ENCODE measurements around the gene TMEM178B.

The TMEM178B gene

GRCh38 chr7:141244435-141244834 is 170.6 kb downstream of the TMEM178B start:
- intact Hi-C loops (cut with DNase I): no loop called here
- no peak for DNase-seq

GRCh38 chr7:141246426-141246825 is 172.6 kb downstream of the TMEM178B start:
- no peak for DNase-seq
- intact Hi-C loops (cut with DNase I): no loop called here

DNA sequence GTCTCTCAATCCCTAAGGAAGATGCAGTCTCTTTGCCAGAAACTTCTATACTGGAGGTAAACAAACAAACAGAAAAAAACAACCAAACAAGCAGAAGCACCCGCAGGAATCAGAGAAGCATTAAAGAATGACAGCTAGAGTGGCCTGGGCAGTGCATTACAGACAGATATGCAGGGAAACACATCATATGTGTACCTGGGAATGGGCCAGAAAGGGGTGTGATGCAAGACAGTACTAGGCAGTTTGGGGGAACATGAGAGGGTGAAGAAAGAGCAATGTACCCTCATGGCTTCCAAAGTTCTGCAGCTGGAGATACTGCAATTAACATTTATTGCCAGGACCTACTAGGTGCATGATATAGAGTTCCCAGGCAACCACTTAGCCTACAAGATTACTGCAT is 177.3 kb downstream of the TMEM178B start:
- intact Hi-C loops (cut with DNase I): loop anchor here (10.0 kb wide), 1 partner anchor 56 kb away; no protein-coding TSS in a partner anchor

DNA sequence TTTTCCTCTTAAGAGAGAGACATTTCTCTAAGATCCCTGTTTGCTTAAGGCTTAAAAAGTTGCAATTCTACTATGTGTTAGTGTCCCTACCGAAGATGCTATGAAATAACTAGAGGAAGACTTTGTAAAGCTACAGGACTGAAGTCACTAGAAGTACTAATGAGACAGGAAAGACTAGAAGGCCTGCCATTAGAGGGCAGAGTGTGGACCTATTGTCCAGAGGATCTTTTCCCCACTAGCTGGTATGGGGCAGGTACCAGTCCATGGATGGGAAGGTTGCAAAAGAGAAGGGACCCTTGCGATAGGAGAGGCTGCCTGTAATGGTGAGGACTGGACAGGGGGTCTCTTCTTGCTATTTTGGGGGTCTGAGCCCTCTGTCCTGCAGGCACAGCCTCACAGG is 178.1 kb downstream of the TMEM178B start:
- DNase-seq: no peak
- intact Hi-C loops (cut with DNase I): loop anchor here (10.0 kb wide), 1 partner anchor 57 kb away; no protein-coding TSS in a partner anchor

More for the DNA sequence above, 177.3 kb downstream of the TMEM178B start:
- DNase-seq: no peak

DNA sequence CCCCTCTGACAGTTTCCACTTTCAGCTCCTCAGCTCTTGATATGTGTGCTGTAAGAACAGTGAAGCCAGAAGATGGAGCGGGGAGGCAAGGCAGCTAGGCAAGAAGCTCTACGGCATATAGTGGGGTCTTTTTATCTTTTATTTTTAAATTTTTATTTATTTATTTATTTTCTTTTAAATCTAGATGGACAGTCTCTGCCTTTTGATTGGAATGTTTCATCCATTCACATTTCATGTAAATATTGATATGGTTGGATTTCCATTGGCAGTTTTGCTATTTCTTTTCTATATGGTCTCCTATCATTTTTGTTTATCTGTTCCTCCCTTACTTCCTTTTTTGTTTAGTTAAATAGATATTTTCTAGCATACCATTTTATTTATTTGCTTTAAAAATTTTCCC is 183.7 kb downstream of the TMEM178B start:
- DNase-seq: no peak
- intact Hi-C loops (cut with DNase I): loop anchor here (10.0 kb wide), 1 partner anchor 63 kb away; no protein-coding TSS in a partner anchor

- no peak for DNase-seq
- intact Hi-C loops (cut with DNase I): loop anchor here (10.0 kb wide), 1 partner anchor 64 kb away; no protein-coding TSS in a partner anchor
Measured at GRCh38 chr7:141258559-141258958, 184.7 kb downstream of the TMEM178B start.

GRCh38 chr7:141262101-141263090 is 188.5 kb downstream of the TMEM178B start:
- DNase-seq: no peak
- intact Hi-C loops (cut with DNase I): loop anchor here (5.0 kb wide), 1 partner anchor 190 kb away; the partner anchor contains the start of gene TMEM178B

DNA sequence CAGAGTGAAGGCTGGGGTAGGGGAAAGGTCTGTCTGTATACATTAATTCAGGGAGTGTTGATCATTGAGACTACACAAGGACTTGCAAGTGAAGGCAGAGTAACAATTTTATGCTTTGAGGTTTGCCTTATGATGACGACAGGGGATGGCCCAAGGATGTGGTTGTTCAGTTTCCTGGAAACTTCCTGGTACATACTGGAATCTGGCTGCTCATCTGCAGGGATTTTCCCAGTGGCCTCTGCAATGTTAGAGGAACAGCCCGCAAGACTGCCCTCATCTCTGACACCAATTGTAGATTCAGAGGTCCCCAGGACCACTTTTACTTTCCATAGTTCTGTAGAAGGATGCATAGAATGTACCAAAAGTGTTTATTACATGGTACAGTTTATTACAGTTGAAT is 189.6 kb downstream of the TMEM178B start:
- intact Hi-C loops (cut with DNase I): loop anchor here (5.0 kb wide), 1 partner anchor 191 kb away; the partner anchor contains the start of gene TMEM178B
- DNase-seq: no peak

- no peak for DNase-seq
- intact Hi-C loops (cut with DNase I): loop anchor here (2.0 to 5.0 kb wide), 2 partner anchors 192 to 269 kb away; partner anchors contain the start of gene TMEM178B
Measured at GRCh38 chr7:141263983-141264382, 190.1 kb downstream of the TMEM178B start.

- intact Hi-C loops (cut with DNase I): loop anchor here (2.0 to 5.0 kb wide), 2 partner anchors 192 to 268 kb away; partner anchors contain the start of gene TMEM178B
- no peak for DNase-seq
Measured at GRCh38 chr7:141264511-141264910, 190.6 kb downstream of the TMEM178B start.

DNA sequence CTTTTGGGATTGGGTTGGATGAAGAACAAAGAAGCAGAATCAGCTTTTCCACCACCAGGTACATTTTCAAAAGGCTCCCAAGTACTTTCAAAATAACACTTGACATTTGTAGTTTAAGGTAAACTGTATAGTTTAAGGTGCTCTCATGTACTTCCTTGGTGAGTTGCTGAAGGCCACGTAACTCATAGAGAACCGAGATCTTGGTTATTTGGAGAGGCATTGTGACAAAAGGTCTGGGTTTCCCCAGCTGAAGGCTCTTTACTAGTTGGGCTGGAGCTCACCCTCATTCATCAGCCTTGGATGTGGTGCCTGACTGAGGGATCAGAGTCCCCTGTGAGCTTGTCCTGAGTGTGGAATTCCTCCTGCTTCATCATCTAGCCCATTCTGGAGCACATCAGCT is 191.8 kb downstream of the TMEM178B start:
- intact Hi-C loops (cut with DNase I): loop anchor here (2.0 kb wide), 1 partner anchor 267 kb away; no protein-coding TSS in a partner anchor
- DNase-seq: no peak

GRCh38 chr7:141268614-141269013 is 194.8 kb downstream of the TMEM178B start:
- intact Hi-C loops (cut with DNase I): no loop called here

GRCh38 chr7:141271451-141271850 is 197.6 kb downstream of the TMEM178B start:
- intact Hi-C loops (cut with DNase I): no loop called here
- DNase-seq: no peak

More at GRCh38 chr7:141268614-141269013, 194.8 kb downstream of the TMEM178B start:
- DNase-seq: no peak

DNA sequence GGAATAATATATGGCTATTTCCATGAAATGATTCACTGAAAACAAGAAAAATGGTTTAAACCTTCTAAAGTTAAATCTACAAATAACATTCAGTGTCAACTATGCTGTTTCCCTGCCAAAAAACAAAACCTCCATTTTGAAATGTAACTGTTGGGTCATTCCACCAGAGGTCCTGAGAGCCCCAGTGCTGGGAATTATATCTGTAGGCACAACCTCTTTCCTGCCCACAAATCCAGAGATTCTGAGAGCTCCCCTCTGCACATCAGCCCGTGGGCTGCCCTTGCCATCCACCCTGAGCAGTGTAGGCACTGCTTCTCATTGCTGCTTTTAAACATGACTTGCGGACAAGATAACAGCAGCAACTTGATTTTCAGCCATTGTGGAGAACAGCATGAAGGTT is 198.6 kb downstream of the TMEM178B start:
- DNase-seq: no peak
- intact Hi-C loops (cut with DNase I): no loop called here

GRCh38 chr7:141275350-141275749 is 201.5 kb downstream of the TMEM178B start:
- no peak for DNase-seq
- intact Hi-C loops (cut with DNase I): no loop called here

GRCh38 chr7:141276031-141276430 is 202.2 kb downstream of the TMEM178B start:
- intact Hi-C loops (cut with DNase I): no loop called here
- no peak for DNase-seq

GRCh38 chr7:141280100-141280499 is 206.2 kb downstream of the TMEM178B start:
- intact Hi-C loops (cut with DNase I): no loop called here
- DNase-seq: no peak

DNA sequence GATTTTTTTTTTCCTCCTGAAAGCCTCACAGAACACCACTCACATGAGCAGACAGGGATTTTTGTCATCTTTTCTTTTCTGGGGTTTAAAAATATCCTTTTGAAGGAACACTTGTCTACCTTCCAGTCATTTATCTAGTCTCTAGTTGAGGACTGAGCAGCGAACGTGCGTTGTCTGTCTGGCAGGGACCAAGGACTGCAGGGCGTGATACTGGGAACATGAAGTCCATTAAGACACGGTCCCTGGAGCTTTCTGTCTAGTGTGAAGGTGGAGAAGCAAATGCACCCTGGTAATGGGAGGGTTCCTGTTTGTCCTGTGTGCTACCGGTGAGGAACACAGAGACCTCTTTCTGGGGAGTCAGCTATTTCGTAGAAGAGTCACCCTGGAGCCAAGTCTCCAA is 207.4 kb downstream of the TMEM178B start:
- intact Hi-C loops (cut with DNase I): no loop called here
- no peak for DNase-seq

GRCh38 chr7:141286522-141286921 is 212.7 kb downstream of the TMEM178B start:
- DNase-seq: no peak
- intact Hi-C loops (cut with DNase I): no loop called here

DNA sequence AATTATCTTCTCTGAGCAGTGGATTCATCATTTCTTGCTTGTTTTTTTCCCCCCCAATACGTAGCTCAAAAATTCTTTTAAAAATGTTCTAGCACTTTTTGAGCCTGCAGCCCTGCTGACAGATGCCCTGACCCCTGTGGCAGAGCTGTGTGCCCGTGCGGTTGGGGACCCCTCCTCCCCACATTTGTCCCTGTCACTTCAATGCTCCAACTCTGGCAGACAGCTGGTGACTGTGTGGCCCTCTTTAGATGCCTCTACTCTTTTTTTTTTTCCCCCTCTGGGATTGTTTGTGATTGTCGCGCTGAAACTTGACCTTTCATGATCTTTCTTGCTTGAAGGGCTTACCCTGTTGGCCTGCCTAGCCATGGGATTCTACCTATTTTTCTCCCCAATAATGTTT is 214.1 kb downstream of the TMEM178B start:
- intact Hi-C loops (cut with DNase I): no loop called here
- DNase-seq: no peak

- DNase-seq: no peak
- intact Hi-C loops (cut with DNase I): no loop called here
Measured at GRCh38 chr7:141288626-141289025, 214.8 kb downstream of the TMEM178B start.
